Mammary epithelial cell (primary cell): ENCODE data around the gene TOLLIP.

ENCODE experiments used
- EZH2 ChIP-seq: IDR thresholded peaks from 2 replicates; pipeline ENCODE4 v1.6.1; 2012; ENCODE audit warnings: low read length, inconsistent platforms, borderline replicate concordance
- TF ChIP-seq, protein P1 (sequence below), 2 donors: IDR thresholded peaks in 1 of 2; conservative IDR thresholded peaks in 1 of 2; 2 replicates each; pipeline ENCODE4 v1.5.1; 2011 to 2012; ENCODE audit warnings: inconsistent platforms in 2 of 2, low read length in 2 of 2, mild to moderate bottlenecking in 2 of 2, control low read depth in 1 of 2, low read depth in 1 of 2; ENCODE audit not compliant: insufficient read depth in 1 of 2; ENCODE audit errors: extremely low read depth in 1 of 2

DNA sequence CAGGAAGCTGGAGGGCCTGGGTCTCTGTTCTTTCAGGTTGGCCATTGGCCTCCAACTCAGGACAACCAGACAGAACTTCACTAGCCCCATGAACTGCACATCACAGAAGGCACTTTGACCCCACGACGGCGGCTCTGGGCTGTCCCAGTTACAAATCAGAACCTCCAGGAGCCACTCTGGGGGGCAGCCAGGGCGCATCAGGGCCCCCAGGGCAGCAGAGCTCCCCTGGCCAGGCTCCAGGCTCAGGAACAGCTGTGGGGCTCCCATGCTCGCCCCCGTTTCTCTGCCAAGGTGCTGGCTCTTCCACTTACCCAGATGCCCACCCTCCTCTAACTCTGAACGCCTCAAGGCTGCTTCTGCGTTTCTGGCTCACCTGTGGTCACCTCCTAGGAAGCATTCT, 25.5 kb downstream of the TOLLIP start:
- TF ChIP-seq, protein P1, sequence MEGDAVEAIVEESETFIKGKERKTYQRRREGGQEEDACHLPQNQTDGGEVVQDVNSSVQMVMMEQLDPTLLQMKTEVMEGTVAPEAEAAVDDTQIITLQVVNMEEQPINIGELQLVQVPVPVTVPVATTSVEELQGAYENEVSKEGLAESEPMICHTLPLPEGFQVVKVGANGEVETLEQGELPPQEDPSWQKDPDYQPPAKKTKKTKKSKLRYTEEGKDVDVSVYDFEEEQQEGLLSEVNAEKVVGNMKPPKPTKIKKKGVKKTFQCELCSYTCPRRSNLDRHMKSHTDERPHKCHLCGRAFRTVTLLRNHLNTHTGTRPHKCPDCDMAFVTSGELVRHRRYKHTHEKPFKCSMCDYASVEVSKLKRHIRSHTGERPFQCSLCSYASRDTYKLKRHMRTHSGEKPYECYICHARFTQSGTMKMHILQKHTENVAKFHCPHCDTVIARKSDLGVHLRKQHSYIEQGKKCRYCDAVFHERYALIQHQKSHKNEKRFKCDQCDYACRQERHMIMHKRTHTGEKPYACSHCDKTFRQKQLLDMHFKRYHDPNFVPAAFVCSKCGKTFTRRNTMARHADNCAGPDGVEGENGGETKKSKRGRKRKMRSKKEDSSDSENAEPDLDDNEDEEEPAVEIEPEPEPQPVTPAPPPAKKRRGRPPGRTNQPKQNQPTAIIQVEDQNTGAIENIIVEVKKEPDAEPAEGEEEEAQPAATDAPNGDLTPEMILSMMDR (conservative IDR thresholded peaks at IDR 0.05 in 1 of 2, IDR thresholded peaks at IDR 0.05 in 1 of 2; ENCODE audit: extremely low read depth in 1 of 2, insufficient read depth in 1 of 2, low read depth in 1 of 2, low read length in 2 of 2): no peak
- no peak for TF ChIP-seq EZH2
